KOPT-K1 (cell line): ENCODE measurements around the gene ABTB2.

ENCODE experiments used
- H3K27ac ChIP-seq: fragments of 200-600 bp; sonication (generic); 2 replicates; pipeline ENCODE4 v1.5.1; 2016; ENCODE audit warnings: antibody characterized with exemption, mild to moderate bottlenecking, low read depth, low read length; ENCODE audit not compliant: poor library complexity, severe bottlenecking
- H3K36me3 ChIP-seq: fragments of 200-600 bp; sonication (generic); 2 replicates; pipeline ENCODE4 v1.5.1; 2017; ENCODE audit warnings: antibody characterized with exemption, mild to moderate bottlenecking, low read length, moderate library complexity; ENCODE audit not compliant: insufficient read depth
- H3K9me3 ChIP-seq: fragments of 200-600 bp; sonication (generic); 2 replicates; pipeline ENCODE4 v1.5.1; 2017; ENCODE audit warnings: antibody characterized with exemption, low read length, mild to moderate bottlenecking; ENCODE audit not compliant: insufficient read depth, poor library complexity, severe bottlenecking

Gene ABTB2

GRCh38 chr11:34340653-34341052 is 17.2 kb downstream of the ABTB2 start:
- H3K9me3 ChIP-seq: no peaks in the 10 kb centered on the region
- no peak overlapping the region for H3K27ac ChIP-seq
- H3K36me3 ChIP-seq: no peaks in the 10 kb centered on the region

GRCh38 chr11:34339149-34340064 is 18.4 kb downstream of the ABTB2 start:
- Histone ChIP-seq H3K9me3 (no peaks in the 10 kb centered on the region), H3K27ac (no peak overlapping the region), H3K36me3 (no peaks in the 10 kb centered on the region)

DNA sequence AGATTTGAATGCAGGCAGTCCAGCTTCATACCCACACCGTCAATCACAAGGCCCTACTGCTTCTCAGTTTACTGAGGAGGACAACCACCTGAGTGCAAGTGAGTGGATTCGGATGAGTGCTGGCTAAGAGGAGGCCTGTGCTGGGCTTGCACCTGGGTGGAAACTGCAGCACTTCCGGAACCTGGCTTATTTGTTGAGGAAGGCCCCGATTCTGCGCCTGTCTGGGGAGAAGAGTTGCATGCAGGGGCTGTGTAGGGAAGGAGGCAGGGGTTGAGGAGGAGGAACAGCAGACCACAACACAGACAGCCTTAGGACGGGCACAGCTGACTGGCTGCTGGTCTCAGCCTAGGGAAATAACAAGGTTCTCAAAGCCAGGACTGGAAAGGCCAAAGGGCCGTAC is 20.8 kb downstream of the ABTB2 start:
- H3K27ac ChIP-seq: no peak overlapping the region
- no peaks in the 10 kb centered on the region for H3K36me3 ChIP-seq
- no peaks in the 10 kb centered on the region for H3K9me3 ChIP-seq

GRCh38 chr11:34335801-34336200 is 22.0 kb downstream of the ABTB2 start:
- H3K9me3 ChIP-seq: no peaks in the 10 kb centered on the region
- H3K27ac ChIP-seq: no peak overlapping the region
- no peaks in the 10 kb centered on the region for H3K36me3 ChIP-seq

DNA sequence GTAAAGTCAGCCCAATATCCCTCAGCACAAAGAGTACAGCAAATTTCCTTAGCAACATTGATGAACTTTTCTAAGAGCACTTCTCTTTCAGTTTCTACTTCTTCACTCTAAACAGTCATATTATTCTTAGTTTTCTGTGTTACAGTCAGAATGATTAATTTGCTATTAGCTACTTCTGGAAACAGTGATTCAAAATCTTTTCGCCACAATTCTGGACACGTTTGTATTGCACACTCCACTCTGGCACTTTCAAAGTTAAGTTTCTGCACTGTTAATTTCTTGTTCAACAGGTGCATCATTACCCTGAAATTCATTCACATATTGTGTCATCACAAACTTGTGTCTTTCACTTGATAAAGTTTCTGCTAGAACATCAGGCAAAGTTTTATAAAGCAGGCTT is 22.5 kb downstream of the ABTB2 start:
- Histone ChIP-seq H3K27ac (no peak overlapping the region), H3K9me3 (no peaks in the 10 kb centered on the region), H3K36me3 (no peaks in the 10 kb centered on the region)

GRCh38 chr11:34333787-34334186 is 24.0 kb downstream of the ABTB2 start:
- H3K27ac ChIP-seq: no peak overlapping the region
- H3K36me3 ChIP-seq: no peaks in the 10 kb centered on the region
- no peaks in the 10 kb centered on the region for H3K9me3 ChIP-seq

GRCh38 chr11:34332524-34332923 is 25.3 kb downstream of the ABTB2 start:
- H3K9me3 ChIP-seq: no peaks in the 10 kb centered on the region

GRCh38 chr11:34331736-34332135 is 26.1 kb downstream of the ABTB2 start:
- Histone ChIP-seq H3K36me3 (no peaks in the 10 kb centered on the region), H3K27ac (no peak overlapping the region), H3K9me3 (no peaks in the 10 kb centered on the region)

More at GRCh38 chr11:34332524-34332923, 25.3 kb downstream of the ABTB2 start:
- Histone ChIP-seq H3K36me3 (no peaks in the 10 kb centered on the region), H3K27ac (no peak overlapping the region)

DNA sequence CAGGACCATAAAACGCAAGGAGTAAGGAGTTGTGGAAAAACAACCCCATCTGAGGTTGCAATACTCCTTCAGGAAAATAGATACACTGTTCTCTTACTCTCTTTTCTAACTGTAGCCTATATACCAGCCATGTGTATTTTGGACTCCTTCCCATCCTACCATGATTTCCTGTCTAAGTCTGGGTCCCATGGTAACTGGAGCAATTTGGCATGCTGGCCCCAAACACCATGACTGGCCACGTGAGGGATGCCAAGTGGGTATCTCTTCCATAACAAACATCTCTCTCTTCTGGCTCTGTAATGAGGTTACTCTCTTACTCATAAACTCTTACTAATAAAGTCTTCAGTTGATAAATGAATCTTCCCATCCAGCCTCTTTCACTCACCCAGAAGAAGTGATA is 26.5 kb downstream of the ABTB2 start:
- Histone ChIP-seq H3K27ac (no peak overlapping the region), H3K36me3 (no peaks in the 10 kb centered on the region)

DNA sequence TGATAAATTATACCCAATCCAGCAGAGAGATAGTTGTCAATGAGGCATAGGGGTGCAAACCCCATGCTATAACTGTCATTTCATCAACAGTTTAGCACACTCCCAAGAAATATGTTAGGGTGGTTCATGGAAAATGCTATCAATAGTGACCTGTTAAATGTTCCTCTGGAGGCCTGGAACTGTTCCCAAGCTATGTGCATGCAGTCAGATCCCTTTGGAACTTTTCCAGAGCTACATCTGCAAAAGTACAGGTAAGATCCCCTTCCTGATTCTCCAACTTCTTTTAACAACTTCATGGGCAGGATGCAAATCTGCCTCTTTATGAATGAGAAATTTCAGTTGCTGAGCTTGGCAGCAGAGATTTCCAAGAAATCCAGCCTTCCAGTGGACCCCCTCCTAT is 27.2 kb downstream of the ABTB2 start:
- Histone ChIP-seq H3K9me3 (no peaks in the 10 kb centered on the region), H3K27ac (no peak overlapping the region), H3K36me3 (no peaks in the 10 kb centered on the region)

More for the DNA sequence above, 26.5 kb downstream of the ABTB2 start:
- no peaks in the 10 kb centered on the region for H3K9me3 ChIP-seq

- Histone ChIP-seq H3K9me3 (no peaks in the 10 kb centered on the region), H3K36me3 (no peaks in the 10 kb centered on the region), H3K27ac (no peak overlapping the region)
Observed at GRCh38 chr11:34329876-34330275, 27.9 kb downstream of the ABTB2 start.

GRCh38 chr11:34328632-34328910 is 29.2 kb downstream of the ABTB2 start:
- Histone ChIP-seq H3K9me3 (no peaks in the 10 kb centered on the region), H3K36me3 (no peaks in the 10 kb centered on the region), H3K27ac (no peak overlapping the region)

DNA sequence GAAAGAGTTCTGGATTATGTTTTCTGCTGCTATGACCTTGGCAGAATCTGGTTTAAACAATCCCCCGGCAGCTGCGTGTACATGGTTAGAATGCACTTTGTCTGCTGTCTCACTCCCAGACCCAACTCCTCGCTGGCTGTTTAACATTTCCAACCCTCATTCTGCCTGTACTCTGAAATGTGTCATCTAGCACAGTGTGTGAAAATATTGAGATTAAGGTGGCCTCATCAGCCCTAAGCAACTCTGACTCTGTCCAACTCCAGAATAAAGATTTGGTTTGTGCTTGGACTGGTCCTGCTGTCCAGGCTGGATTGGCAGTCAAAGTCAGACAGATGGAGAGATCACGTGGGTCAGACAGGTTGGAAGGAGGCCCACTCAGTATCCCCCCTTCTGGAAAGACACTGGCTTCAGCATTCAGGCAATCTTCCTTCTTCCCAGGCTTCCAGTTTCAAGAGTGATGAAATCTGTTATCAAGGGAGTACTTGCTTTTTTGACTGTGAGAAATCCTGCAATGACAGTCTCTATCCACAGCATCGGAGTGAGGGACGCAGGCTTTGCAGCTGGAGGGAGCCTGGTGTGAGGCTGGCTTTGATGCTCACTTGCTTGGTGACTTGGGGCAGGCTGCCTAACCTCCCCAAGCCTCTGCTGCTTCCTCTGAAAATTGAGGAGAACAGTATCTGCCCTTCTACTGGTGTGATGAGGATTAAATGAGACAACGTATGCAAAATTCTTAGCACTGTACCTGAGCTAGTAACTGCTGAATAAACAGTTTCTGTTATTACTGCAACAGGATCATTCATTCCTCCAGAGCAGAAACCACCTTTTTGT is 29.8 kb downstream of the ABTB2 start:
- Histone ChIP-seq H3K9me3 (no peaks in the 10 kb centered on the region), H3K36me3 (no peaks in the 10 kb centered on the region), H3K27ac (no peak overlapping the region)

- no peak overlapping the region for H3K27ac ChIP-seq
- no peaks in the 10 kb centered on the region for H3K36me3 ChIP-seq
- no peaks in the 10 kb centered on the region for H3K9me3 ChIP-seq
Observed at GRCh38 chr11:34324466-34324865, 33.3 kb downstream of the ABTB2 start.

DNA sequence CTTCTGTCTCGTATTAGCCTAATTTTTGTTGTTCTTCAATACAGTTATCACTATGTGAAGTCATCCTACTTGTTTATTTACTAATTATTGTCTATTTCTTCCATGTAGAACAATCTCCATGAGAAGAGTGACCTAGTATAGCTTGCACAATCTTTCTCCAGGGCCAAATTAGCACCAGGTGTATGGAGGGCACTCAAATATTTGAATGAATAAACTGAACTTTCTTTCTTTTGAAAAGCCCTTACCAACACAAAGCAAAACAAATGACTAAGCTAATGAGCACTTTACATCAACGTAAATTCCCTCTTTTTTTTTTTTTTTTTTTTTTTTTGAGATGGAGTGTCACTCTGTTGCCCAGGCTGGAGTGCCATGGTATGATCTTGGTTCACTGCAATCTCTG is 34.2 kb downstream of the ABTB2 start:
- H3K27ac ChIP-seq: no peak overlapping the region
- no peaks in the 10 kb centered on the region for H3K9me3 ChIP-seq
- H3K36me3 ChIP-seq: no peaks in the 10 kb centered on the region
